Measurements from ENCODE around the gene MKX.

DNA sequence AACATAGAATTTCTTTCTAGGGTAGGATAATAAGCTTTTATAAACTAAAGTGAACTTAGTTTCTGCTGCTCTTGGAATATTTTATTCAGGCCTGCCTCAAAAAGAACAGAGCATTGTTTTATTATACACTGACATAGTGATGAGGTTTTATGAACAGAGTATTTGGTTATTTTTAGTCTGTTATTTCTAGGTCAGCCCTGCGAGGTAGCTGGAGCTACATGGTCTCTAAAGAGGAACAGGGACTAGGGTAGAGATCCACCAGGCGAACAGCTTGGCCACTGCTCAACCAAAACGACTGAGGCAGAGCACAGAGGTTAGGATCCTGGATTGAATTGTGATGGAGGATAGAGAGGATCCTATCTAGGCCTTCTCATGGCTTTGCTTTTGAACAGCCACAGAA is 53.0 kb downstream of the MKX start:
- TF ChIP-seq CTCF (IDR thresholded peaks at IDR 0.05; ENCODE audit: low read depth, low read length, missing input control) (no peak), GABPA (IDR thresholded peaks at IDR 0.05 in 1 of 2, conservative IDR thresholded peaks at IDR 0.05 in 1 of 2) (no peak), FOXA1 (IDR thresholded peaks at IDR 0.05) (no peak), MAX (IDR thresholded peaks at IDR 0.05) (no peak)
- TF ChIP-seq, protein P1, sequence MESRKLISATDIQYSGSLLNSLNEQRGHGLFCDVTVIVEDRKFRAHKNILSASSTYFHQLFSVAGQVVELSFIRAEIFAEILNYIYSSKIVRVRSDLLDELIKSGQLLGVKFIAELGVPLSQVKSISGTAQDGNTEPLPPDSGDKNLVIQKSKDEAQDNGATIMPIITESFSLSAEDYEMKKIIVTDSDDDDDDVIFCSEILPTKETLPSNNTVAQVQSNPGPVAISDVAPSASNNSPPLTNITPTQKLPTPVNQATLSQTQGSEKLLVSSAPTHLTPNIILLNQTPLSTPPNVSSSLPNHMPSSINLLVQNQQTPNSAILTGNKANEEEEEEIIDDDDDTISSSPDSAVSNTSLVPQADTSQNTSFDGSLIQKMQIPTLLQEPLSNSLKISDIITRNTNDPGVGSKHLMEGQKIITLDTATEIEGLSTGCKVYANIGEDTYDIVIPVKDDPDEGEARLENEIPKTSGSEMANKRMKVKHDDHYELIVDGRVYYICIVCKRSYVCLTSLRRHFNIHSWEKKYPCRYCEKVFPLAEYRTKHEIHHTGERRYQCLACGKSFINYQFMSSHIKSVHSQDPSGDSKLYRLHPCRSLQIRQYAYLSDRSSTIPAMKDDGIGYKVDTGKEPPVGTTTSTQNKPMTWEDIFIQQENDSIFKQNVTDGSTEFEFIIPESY (IDR thresholded peaks at IDR 0.05) = no peak
- TF ChIP-seq, protein P2, sequence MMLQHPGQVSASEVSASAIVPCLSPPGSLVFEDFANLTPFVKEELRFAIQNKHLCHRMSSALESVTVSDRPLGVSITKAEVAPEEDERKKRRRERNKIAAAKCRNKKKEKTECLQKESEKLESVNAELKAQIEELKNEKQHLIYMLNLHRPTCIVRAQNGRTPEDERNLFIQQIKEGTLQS (IDR thresholded peaks at IDR 0.05) = no peak
- TF ChIP-seq, protein P3, sequence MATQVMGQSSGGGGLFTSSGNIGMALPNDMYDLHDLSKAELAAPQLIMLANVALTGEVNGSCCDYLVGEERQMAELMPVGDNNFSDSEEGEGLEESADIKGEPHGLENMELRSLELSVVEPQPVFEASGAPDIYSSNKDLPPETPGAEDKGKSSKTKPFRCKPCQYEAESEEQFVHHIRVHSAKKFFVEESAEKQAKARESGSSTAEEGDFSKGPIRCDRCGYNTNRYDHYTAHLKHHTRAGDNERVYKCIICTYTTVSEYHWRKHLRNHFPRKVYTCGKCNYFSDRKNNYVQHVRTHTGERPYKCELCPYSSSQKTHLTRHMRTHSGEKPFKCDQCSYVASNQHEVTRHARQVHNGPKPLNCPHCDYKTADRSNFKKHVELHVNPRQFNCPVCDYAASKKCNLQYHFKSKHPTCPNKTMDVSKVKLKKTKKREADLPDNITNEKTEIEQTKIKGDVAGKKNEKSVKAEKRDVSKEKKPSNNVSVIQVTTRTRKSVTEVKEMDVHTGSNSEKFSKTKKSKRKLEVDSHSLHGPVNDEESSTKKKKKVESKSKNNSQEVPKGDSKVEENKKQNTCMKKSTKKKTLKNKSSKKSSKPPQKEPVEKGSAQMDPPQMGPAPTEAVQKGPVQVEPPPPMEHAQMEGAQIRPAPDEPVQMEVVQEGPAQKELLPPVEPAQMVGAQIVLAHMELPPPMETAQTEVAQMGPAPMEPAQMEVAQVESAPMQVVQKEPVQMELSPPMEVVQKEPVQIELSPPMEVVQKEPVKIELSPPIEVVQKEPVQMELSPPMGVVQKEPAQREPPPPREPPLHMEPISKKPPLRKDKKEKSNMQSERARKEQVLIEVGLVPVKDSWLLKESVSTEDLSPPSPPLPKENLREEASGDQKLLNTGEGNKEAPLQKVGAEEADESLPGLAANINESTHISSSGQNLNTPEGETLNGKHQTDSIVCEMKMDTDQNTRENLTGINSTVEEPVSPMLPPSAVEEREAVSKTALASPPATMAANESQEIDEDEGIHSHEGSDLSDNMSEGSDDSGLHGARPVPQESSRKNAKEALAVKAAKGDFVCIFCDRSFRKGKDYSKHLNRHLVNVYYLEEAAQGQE (IDR thresholded peaks at IDR 0.05) = no peak

Measured in liver (tissue), 3 donors.